ENCODE data around the gene GNAL.
"Not testable (repeated sequence)": the region's sequence is repeated elsewhere in the genome, so short reads cannot be mapped to it uniquely, and the experiment has no call there.

The GNAL gene

GRCh38 chr18:11854554-11854953 lies 165.5 kb downstream of the GNAL start:
- DNase-seq = not testable (repeated sequence)

GRCh38 chr18:11857177-11857887 lies 168.3 kb downstream of the GNAL start:
- DNase-seq = no peak

GRCh38 chr18:11859282-11859830 lies 170.3 kb downstream of the GNAL start:
- no peak for DNase-seq

GRCh38 chr18:11859903-11860407 lies 170.9 kb downstream of the GNAL start:
- no peak for DNase-seq

GRCh38 chr18:11860594-11861450 lies 171.8 kb downstream of the GNAL start:
- no peak for DNase-seq

- no peak for DNase-seq
Observed at GRCh38 chr18:11861583-11862288, 172.7 kb downstream of the GNAL start.

- DNase-seq = no peak
Observed at GRCh38 chr18:11862468-11863137, 173.5 kb downstream of the GNAL start.

- no peak for DNase-seq
Observed at GRCh38 chr18:11864471-11864870, 175.4 kb downstream of the GNAL start.

- no peak for DNase-seq
Observed at GRCh38 chr18:11865071-11865470, 176.0 kb downstream of the GNAL start.

GRCh38 chr18:11866329-11866728 lies 177.3 kb downstream of the GNAL start:
- no peak for DNase-seq

GRCh38 chr18:11866764-11867163 lies 177.7 kb downstream of the GNAL start:
- DNase-seq = no peak

GRCh38 chr18:11868230-11868629 lies 179.2 kb downstream of the GNAL start:
- DNase-seq = no peak

GRCh38 chr18:11871501-11871900 lies 182.4 kb downstream of the GNAL start:
- peak; percentile 26 for DNase-seq

- DNase-seq = no peak
Observed at GRCh38 chr18:11872479-11873136, 183.5 kb downstream of the GNAL start.

- no peak for DNase-seq
Observed at GRCh38 chr18:11873670-11874340, 184.7 kb downstream of the GNAL start.

GRCh38 chr18:11874676-11875075 lies 185.6 kb downstream of the GNAL start:
- DNase-seq = no peak

- no peak for DNase-seq
Observed at GRCh38 chr18:11877497-11878135, 188.6 kb downstream of the GNAL start.

GRCh38 chr18:11880586-11881304 lies 191.7 kb downstream of the GNAL start:
- no peak for DNase-seq

- DNase-seq = no peak
Observed at GRCh38 chr18:11882636-11883035, 193.6 kb downstream of the GNAL start.

GRCh38 chr18:11883153-11883552 lies 194.1 kb downstream of the GNAL start:
- DNase-seq = peak; percentile 5

Measured in CD4-positive, alpha-beta T cell treated with Interleukin-4 for 4 hours (primary cell).